ENCODE data around the gene PPARGC1A. TPM values are rescaled to one million over a fixed set of nuclear protein-coding genes. Genes with fewer than 3 reads are reported as not detected.

PPARGC1A gene
- total and polyA plus RNA-seq, 5 experiments from 2014 or later, result not detected

DNA sequence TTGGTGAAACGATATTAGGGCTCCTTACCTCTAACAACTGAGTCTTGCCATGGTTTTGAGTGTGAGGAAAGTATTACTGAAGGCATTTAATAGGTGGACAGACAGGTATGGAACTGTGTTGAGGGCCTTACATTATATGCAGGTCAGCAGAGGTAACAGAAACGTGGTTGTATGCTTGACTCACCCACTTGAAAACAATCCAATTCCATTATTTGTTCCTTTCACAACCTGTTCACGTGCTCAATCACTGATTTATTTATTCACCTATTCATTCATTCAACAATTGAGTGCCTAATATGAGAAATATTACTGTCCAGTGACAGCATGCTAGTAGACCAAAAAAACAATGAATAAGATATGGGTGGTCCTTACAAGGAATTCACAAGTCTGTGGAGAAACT, 33.3 kb upstream of the PPARGC1A start:
- ATAC-seq, result no peak
- no peaks in the 10 kb centered on the region for H3K36me3 Mint-ChIP-seq
- POLR2A ChIA-PET, result no interaction called here
- no peak for DNase-seq
- peaks cover 0 to 12% (median 4%) of the 10 kb centered on the region in 9 donors for H3K9me3 Mint-ChIP-seq
- no peaks in the 10 kb centered on the region for H3K4me1 Mint-ChIP-seq
- H3K27ac Mint-ChIP-seq, result no peak overlapping the region
- no peak overlapping the region for H3K4me3 Mint-ChIP-seq
- peaks cover 0 to 10% (median 6%) of the 10 kb centered on the region in 5 donors for H3K27me3 Mint-ChIP-seq

DNA sequence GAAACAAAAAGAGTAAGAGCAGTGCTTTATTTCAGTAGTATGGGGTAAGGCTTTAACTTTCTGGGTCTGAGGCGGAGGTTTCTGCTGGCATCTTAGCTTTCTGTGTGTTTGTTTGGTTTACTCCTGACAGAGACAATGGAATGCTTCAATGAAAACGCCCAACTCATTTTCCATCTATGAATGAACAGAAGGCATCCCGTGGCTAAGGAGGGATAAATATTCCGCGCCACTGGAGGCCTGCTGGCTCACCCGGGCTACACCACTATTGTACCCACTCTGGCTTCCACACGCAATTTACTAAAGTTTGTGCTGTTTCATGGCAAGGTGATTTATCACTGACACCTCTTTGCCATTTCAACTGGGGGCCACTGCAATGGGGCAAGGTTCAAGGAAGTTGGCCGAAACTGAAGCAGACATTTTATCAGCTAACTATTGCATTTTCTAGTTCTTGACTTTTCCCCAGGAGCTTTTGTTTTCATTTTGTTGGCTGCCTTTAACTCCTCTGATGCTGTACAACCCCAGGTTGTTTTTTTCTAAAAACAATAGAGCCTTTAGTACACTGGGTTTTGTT, 32.8 kb upstream of the PPARGC1A start:
- Mint-ChIP-seq H3K27ac (no peak overlapping the region), H3K4me1 (no peaks in the 10 kb centered on the region)
- POLR2A ChIA-PET, result no interaction called here

DNA sequence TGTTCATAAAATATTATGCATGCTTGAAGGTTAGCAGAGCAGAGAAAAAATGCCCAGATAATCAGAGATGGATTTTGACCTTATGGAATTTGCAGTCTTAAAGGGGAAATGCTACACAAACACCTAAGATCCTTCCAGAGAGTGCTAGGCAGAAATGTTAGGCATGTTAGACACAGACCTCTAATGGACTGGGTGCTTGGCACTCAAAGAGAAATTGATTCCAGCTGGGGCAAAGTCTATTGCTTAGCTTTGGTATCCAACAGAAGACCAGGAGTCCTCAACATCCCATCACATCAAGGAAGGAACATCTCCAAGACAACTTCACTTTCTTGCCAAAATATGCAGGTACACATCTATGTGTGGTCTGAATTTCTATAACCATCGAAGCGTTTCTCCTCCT, 32.2 kb upstream of the PPARGC1A start:
- peaks cover 0 to 10% (median 6%) of the 10 kb centered on the region in 5 donors for H3K27me3 Mint-ChIP-seq
- no peak overlapping the region for H3K27ac Mint-ChIP-seq
- no peak overlapping the region for H3K4me3 Mint-ChIP-seq
- H3K36me3 Mint-ChIP-seq, result no peaks in the 10 kb centered on the region
- no peak for DNase-seq
- peaks cover 0 to 12% (median 4%) of the 10 kb centered on the region in 9 donors for H3K9me3 Mint-ChIP-seq
- no peaks in the 10 kb centered on the region for H3K4me1 Mint-ChIP-seq
- POLR2A ChIA-PET, result no interaction called here
- no peak for ATAC-seq

More for the DNA sequence above, 32.8 kb upstream of the PPARGC1A start:
- no peak for DNase-seq
- peaks cover 0 to 10% (median 6%) of the 10 kb centered on the region in 5 donors for H3K27me3 Mint-ChIP-seq
- no peak overlapping the region for H3K4me3 Mint-ChIP-seq
- H3K36me3 Mint-ChIP-seq, result no peaks in the 10 kb centered on the region
- H3K9me3 Mint-ChIP-seq, result peaks cover 0 to 12% (median 4%) of the 10 kb centered on the region in 9 donors
- ATAC-seq, result no peak

DNA sequence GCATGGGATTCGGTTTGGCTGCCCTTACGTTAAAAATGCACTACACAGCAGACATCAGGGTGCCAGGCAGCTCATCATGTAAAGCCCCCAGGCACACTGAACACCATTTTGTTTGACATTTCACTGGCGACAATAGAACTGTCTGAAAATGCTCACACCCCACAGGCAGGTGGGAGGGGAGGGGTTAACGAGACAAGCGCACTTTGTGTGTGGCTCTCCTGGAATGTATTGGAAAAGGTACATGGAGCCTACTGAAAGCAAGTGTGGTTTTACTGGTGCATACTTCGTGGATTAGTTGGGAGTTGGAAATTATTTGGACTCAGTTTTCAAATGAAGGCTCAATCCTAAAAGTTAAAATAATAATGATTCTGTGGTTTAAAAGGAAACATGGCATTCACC, 31.6 kb upstream of the PPARGC1A start:
- Mint-ChIP-seq H3K27me3 (peaks cover 0 to 9% (median 4%) of the 10 kb centered on the region in 5 donors), H3K9me3 (peaks cover 0 to 10% (median 3%) of the 10 kb centered on the region in 9 donors), H3K4me3 (no peak overlapping the region), H3K36me3 (no peaks in the 10 kb centered on the region), H3K4me1 (no peaks in the 10 kb centered on the region), H3K27ac (no peak overlapping the region)
- POLR2A ChIA-PET, result no interaction called here
- DNase-seq (no peak), ATAC-seq (no peak)

DNA sequence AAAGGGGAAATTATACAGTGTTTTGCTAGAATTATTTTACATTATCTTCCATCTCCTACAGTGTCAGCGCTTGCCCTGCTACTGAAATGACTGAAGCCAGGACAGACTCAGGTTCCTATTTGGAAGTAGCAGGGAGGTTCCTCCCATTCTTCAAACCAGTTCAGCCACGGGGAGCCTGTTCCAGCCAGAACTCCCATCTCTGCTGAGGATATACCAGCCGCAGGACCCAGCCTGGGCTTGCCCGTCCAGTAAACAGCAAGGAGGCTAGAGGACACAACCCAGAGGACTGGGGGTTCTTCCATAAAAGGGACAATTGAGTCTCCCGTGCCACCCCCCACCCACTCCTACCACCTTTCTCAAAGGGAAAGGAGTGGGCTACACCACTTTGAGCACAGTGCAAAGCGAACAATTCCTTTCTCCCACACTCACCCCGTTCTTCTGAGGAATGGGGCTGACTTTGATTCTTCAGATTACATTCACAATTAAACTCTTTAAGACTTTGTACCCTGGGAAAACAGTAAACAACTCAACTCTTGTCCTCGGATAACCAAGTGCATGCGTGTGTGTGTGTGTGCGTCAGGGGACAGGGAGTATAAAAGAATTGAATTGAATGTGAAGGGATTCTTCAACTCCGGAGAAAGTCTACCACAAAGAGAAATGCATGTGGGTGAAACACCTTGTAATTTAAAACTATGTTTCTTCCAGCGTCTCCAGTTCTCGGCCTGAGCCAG, 31.0 kb upstream of the PPARGC1A start:
- no peaks in the 10 kb centered on the region for H3K36me3 Mint-ChIP-seq
- peaks cover 0 to 6% (median under 1%) of the 10 kb centered on the region in 9 donors for H3K9me3 Mint-ChIP-seq
- H3K4me3 Mint-ChIP-seq, result no peak overlapping the region
- POLR2A ChIA-PET, result no interaction called here
- no peak for DNase-seq
- no peak overlapping the region for H3K27ac Mint-ChIP-seq
- ATAC-seq, result no peak
- H3K27me3 Mint-ChIP-seq, result peaks cover 0 to 3% (median 0%) of the 10 kb centered on the region in 5 donors
- H3K4me1 Mint-ChIP-seq, result no peaks in the 10 kb centered on the region

DNA sequence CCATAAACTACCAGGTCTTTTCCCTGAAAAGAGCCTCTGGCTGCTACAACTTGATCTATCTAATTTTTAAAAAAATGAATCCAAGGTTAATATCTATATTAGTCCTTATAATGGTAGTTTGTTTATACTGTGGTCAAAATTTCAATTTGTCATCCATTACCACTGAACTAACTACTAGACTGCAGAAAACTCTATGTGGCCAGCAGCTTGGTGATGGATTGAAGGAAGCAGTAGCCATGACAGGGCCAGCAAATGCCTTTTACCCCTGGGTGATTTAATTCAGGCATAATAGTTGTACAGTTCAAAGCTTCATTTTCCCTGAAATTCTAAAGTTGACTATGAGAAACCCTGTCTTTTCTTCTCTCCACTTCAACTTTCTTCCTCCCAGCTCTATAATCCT, 30.4 kb upstream of the PPARGC1A start:
- no peak for ATAC-seq
- DNase-seq, result no peak
- H3K27ac Mint-ChIP-seq, result no peak overlapping the region
- POLR2A ChIA-PET, result no interaction called here
- H3K4me1 Mint-ChIP-seq, result no peaks in the 10 kb centered on the region
- H3K36me3 Mint-ChIP-seq, result no peaks in the 10 kb centered on the region
- H3K27me3 Mint-ChIP-seq, result peaks cover 0 to 3% (median 0%) of the 10 kb centered on the region in 5 donors
- H3K4me3 Mint-ChIP-seq, result no peak overlapping the region
- peaks cover 0 to 6% (median 0%) of the 10 kb centered on the region in 9 donors for H3K9me3 Mint-ChIP-seq

DNA sequence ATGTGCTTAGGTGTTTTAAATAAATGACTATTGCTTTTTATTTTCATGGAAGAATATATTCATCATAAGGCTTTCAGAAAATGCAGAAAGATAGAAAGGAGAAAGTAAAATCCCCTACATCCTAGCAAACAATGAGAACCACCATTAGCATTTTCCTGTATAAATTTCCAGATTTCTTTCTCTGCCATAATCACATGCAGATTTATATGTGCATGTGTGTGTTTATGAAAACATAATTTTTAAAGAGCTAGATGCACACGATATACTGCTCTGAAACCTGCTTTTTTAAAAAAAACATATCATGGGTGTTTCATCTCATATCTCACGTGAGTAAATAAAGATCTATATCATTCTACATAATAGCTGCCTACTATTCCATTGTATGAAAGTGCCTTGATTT, 26.4 kb upstream of the PPARGC1A start:
- Mint-ChIP-seq H3K36me3 (no peaks in the 10 kb centered on the region), H3K9me3 (peaks cover 0 to 2% (median 0%) of the 10 kb centered on the region in 9 donors), H3K27me3 (peaks cover 0 to 3% (median 0%) of the 10 kb centered on the region in 5 donors), H3K4me3 (no peak overlapping the region), H3K4me1 (no peaks in the 10 kb centered on the region), H3K27ac (no peak overlapping the region)
- POLR2A ChIA-PET, result no interaction called here
- no peak for DNase-seq
- no peak for ATAC-seq

DNA sequence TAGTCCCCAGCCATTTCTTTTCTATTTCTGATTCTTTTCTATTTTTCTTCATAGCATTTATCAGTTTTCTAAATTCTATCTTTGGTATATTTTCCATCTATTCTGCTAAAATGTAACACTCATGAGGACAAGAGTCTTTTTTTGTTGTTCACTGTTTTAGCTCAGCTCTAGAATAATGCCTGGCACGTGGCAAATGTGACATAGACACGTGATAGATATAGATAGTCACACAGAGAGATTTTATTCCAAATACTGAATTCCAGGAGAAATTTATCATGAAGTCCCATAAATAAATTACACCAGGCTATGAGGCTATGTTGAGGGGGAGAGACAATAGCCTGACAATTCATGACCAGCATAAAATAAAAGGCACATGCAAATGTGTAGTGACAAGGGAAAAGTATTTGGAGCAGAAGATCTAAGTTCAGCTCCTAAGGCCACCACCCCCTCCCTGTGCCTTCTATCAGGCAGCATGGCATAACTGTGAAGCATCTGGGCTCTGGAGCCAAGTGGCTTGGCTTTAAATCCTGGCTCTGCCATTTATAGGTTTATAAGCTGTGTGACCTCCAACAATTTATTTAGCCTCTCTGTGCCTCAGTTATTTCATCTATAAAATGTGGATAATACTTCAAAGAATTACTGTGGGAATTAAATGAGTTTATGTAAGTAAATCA, 25.7 kb upstream of the PPARGC1A start:
- peaks cover 0 to 3% (median 0%) of the 10 kb centered on the region in 5 donors for H3K27me3 Mint-ChIP-seq
- peaks cover 0 to 2% (median 0%) of the 10 kb centered on the region in 9 donors for H3K9me3 Mint-ChIP-seq
- no peaks in the 10 kb centered on the region for H3K36me3 Mint-ChIP-seq
- DNase-seq (no peak), ATAC-seq (no peak)
- H3K27ac Mint-ChIP-seq, result no peak overlapping the region
- no peaks in the 10 kb centered on the region for H3K4me1 Mint-ChIP-seq
- POLR2A ChIA-PET, result no interaction called here
- H3K4me3 Mint-ChIP-seq, result no peak overlapping the region

DNA sequence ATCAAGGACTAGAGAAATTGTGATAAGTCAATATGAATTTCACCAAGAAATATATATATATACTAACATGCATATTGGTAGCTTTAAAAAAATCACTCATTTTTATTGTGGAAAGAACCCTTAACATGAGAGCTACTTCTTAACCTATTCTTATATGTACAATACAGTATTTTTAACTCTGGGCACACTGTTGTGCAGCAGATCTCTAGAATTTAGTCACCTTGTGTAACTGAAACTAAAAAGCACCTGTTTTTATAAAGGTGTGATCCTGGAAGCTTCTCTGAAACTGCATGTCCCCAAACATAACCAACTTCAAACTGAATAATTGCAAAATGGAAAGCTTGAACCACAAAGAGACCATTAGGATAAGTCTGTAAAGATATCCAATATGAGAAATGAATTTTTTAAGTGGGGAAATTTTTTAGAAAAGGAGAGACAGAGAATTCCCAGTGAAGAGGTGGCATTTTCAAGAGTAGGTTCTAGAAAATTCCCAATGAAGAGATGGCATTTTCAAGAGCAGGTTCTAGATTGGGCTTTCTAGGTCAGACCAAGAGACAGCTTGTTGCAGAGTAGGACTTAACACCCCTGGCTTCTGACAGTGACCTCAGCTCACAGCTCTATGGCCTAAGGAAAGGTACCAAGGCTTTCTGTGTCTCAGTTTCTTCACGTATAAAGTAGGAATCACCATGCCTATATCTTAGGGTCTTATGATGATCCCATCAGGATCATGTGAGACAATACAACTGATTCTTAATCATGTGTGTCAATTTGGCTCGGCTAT, 22.0 kb upstream of the PPARGC1A start:
- POLR2A ChIA-PET, result no interaction called here
- no peak for ATAC-seq
- H3K27me3 Mint-ChIP-seq, result peaks cover 0 to 2% (median 0%) of the 10 kb centered on the region in 5 donors
- peaks cover 0 to under 1% (median 0%) of the 10 kb centered on the region in 9 donors for H3K9me3 Mint-ChIP-seq
- H3K27ac Mint-ChIP-seq, result no peak overlapping the region
- H3K4me1 Mint-ChIP-seq, result no peaks in the 10 kb centered on the region
- DNase-seq, result no peak
- H3K36me3 Mint-ChIP-seq, result no peaks in the 10 kb centered on the region
- no peak overlapping the region for H3K4me3 Mint-ChIP-seq

DNA sequence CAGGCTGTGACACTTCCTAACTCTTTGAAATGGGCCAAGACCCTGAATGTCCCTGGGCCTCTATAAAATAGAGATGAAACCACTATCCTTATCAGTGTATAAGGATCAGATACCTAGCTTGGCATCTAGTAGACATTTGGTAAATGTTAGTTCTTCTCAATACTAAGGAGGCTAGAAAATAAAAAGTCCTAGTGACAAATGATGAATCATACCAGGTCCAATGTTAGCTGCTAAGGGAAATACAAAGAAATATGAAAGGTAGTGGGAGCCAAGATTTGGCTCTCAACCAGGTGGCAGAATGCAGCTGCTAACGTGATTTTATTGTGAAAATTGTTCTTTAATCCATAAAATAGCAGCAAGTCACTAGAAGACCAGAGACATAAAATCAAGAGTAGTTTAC, 19.8 kb upstream of the PPARGC1A start:
- Mint-ChIP-seq H3K27me3 (no peaks in the 10 kb centered on the region), H3K27ac (no peak overlapping the region), H3K36me3 (no peaks in the 10 kb centered on the region), H3K4me3 (no peak overlapping the region), H3K9me3 (peaks cover 0 to 2% (median 0%) of the 10 kb centered on the region in 9 donors), H3K4me1 (no peaks in the 10 kb centered on the region)
- POLR2A ChIA-PET, result no interaction called here
- ATAC-seq, result no peak
- no peak for DNase-seq

DNA sequence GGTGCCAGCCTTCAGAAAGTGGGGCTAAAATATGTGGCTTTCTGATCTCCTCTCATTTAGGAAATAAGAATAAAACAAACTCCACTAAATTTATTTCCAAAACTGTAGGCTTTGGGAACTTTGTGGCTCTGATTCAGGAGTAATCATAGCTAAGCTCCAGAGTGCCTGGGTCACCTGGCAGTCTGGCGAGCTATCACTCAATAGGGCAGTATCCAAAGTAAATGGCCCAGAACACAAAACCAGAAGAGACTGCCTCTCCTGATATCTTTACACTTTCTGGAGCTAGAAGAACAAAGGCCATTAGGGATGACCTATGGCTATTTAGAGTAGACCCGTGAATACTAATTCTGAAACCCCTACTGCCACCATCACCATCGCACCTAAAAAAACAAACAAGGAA, 17.0 kb upstream of the PPARGC1A start:
- H3K36me3 Mint-ChIP-seq, result no peaks in the 10 kb centered on the region
- peaks cover 0 to 2% (median 0%) of the 10 kb centered on the region in 9 donors for H3K9me3 Mint-ChIP-seq
- no peak overlapping the region for H3K27ac Mint-ChIP-seq
- H3K4me1 Mint-ChIP-seq, result no peaks in the 10 kb centered on the region
- no peak for DNase-seq
- ATAC-seq, result no peak
- POLR2A ChIA-PET, result no interaction called here
- H3K4me3 Mint-ChIP-seq, result no peak overlapping the region
- no peaks in the 10 kb centered on the region for H3K27me3 Mint-ChIP-seq

DNA sequence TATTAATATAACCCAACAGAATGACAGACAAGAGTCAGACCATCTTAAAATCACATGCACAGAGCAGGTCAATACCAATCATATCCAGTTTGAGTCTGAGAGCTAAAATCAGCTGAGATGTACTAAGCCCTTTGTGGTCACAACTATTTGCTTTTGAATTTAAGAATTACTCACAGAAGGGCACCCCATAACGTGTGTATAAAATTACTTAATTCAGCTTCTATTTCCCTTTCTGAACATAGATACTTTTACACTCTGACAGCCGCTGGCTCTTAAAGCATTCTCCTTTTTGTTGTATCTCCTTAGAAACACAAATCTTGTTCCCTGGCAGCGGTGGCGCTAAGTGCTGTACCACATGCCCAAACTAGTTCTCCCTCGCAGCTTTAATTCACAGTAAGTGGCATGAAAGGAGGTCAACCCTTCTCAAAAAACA, 14.8 kb upstream of the PPARGC1A start:
- Mint-ChIP-seq H3K4me3 (no peak overlapping the region), H3K9me3 (peaks cover 0 to 2% (median 0%) of the 10 kb centered on the region in 9 donors), H3K36me3 (no peaks in the 10 kb centered on the region), H3K27ac (no peak overlapping the region), H3K27me3 (no peaks in the 10 kb centered on the region), H3K4me1 (no peaks in the 10 kb centered on the region)
- ATAC-seq (no peak), DNase-seq (no peak)
- POLR2A ChIA-PET, result no interaction called here
